ENCODE data around the gene TPST1. TPM values are rescaled to one million over a fixed set of nuclear protein-coding genes. Genes with fewer than 3 reads are reported as not detected.

Gene TPST1
- total RNA-seq, 1 experiment from 2014 or later = 15.9 TPM

DNA sequence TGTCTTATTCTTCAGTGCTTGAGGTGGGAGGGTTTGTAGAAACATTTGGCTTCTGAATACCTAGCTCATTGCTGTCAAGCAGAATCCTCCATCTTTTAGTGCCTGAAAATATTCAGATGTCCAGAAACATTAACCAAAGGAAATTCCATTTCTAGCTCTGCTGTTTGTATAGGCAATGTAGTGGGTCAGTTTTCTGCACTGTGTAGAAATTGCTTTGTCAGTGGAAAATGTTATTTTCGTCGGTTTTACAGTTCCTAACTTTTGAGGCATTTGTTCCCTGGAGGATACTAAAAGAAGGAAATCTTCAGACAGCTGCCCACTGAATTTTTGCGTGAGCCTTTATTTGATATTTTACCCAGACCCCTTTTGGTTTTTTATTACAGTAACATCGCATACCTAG is 143.4 kb downstream of the TPST1 start:
- Histone ChIP-seq H4K20me1 (ENCODE audit: control insufficient read depth, insufficient read depth, insufficient read length) (no peaks in the 10 kb centered on the region), H3K4ac (ENCODE audit: low read depth, low read length) (no peak overlapping the region), H2BK20ac (ENCODE audit: low read depth, low read length, poor library complexity, severe bottlenecking) (no peak overlapping the region), H3K79me2 (ENCODE audit: insufficient read depth, low read length) (no peaks in the 10 kb centered on the region), H2AFZ (ENCODE audit: low read length) (no peak overlapping the region), H3K14ac (ENCODE audit: insufficient read depth, low read length) (no peak overlapping the region), H3K9me3 (ENCODE audit: control insufficient read depth, low read depth, low read length) (no peaks in the 10 kb centered on the region), H3K4me2 (ENCODE audit: insufficient read depth, insufficient read length, low read length) (no peak overlapping the region), H4K8ac (replicated peaks; ENCODE audit: insufficient read length, low read depth, low read length) (no peak overlapping the region), H2BK12ac (ENCODE audit: insufficient read length, low read depth, low read length) (no peak overlapping the region), H2BK15ac (ENCODE audit: low read depth, low read length) (no peak overlapping the region), H3T11ph (ENCODE audit: low read length) (no peak overlapping the region), H2BK120ac (ENCODE audit: low read depth, low read length, poor library complexity, severe bottlenecking) (no peak overlapping the region), H3K4me1 (ENCODE audit: insufficient read depth, low read length) (no peaks in the 10 kb centered on the region), H3K18ac (ENCODE audit: insufficient read length, low read depth, low read length) (no peak overlapping the region), H3K23me2 (ENCODE audit: insufficient read length, low read depth, low read length, poor library complexity, severe bottlenecking) (no peaks in the 10 kb centered on the region), H3K56ac (ENCODE audit: insufficient read length, low read depth, low read length) (no peak overlapping the region), H3K79me1 (ENCODE audit: insufficient read depth, low read depth, low read length, poor library complexity, severe bottlenecking) (no peaks in the 10 kb centered on the region), H2BK5ac (ENCODE audit: insufficient read length, low read length) (no peak overlapping the region), H3K9ac (ENCODE audit: extremely low read depth, insufficient read length, low read length) (no peak overlapping the region), H3K27me3 (ENCODE audit: insufficient read depth, low read length) (no peaks in the 10 kb centered on the region), H4K91ac (ENCODE audit: insufficient read length, low read depth, low read length) (no peak overlapping the region), H3K27ac (ENCODE audit: insufficient read length, low read depth, low read length) (no peak overlapping the region), H2AK5ac (ENCODE audit: insufficient read length, low read length) (no peak overlapping the region), H4K5ac (ENCODE audit: insufficient read length, low read depth, low read length) (no peak overlapping the region), H3K23ac (ENCODE audit: insufficient read length, low read depth, low read length) (no peak overlapping the region)
- no CpG with 5 or more reads among the region's 4 CpGs for WGBS (ENCODE audit: extremely low coverage, insufficient read length, low lambda C conversion rate)
- DNase-seq = no peak
- TF ChIP-seq, protein P1, sequence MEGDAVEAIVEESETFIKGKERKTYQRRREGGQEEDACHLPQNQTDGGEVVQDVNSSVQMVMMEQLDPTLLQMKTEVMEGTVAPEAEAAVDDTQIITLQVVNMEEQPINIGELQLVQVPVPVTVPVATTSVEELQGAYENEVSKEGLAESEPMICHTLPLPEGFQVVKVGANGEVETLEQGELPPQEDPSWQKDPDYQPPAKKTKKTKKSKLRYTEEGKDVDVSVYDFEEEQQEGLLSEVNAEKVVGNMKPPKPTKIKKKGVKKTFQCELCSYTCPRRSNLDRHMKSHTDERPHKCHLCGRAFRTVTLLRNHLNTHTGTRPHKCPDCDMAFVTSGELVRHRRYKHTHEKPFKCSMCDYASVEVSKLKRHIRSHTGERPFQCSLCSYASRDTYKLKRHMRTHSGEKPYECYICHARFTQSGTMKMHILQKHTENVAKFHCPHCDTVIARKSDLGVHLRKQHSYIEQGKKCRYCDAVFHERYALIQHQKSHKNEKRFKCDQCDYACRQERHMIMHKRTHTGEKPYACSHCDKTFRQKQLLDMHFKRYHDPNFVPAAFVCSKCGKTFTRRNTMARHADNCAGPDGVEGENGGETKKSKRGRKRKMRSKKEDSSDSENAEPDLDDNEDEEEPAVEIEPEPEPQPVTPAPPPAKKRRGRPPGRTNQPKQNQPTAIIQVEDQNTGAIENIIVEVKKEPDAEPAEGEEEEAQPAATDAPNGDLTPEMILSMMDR (conservative IDR thresholded peaks at IDR 0.05) = no peak
- Mint-ChIP-seq H3K27me3 (ENCODE audit: low read depth) (no peaks in the 10 kb centered on the region; the same call in 1 of the 2 replicates), H3K9me3 (peaks cover 0 to 2% of the 10 kb centered on the region in 2 experiments; a peak in 3 of 5 replicates), H3K4me1 (peaks cover 9 to 14% of the 10 kb centered on the region in 2 experiments; a peak in 3 of 4 replicates), H3K36me3 (ENCODE audit: insufficient read depth in 1 of 3, low read depth in 3 of 3) (no peaks in the 10 kb centered on the region), H3K4me3 (no peak overlapping the region), H3K27ac (no peak overlapping the region)
